Kidney glomerular epithelial cell (primary cell): ENCODE data around the gene CRISPLD2.

Source experiments
- DNase-seq: peaks from one replicate; lab custom pipeline; 2025; lab: John Stamatoyannopoulos, UW

CRISPLD2 gene

GRCh38 chr16:84800158-84800978 lies 19.4 kb upstream of the CRISPLD2 start:
- DNase-seq = no peak

- no peak for DNase-seq
Measured at GRCh38 chr16:84803146-84803545, 16.6 kb upstream of the CRISPLD2 start.

GRCh38 chr16:84804326-84804725 lies 15.5 kb upstream of the CRISPLD2 start:
- DNase-seq = no peak

GRCh38 chr16:84806256-84806889 lies 13.4 kb upstream of the CRISPLD2 start:
- DNase-seq = no peak

- DNase-seq = no peak
Measured at GRCh38 chr16:84806890-84807258, 12.9 kb upstream of the CRISPLD2 start.

- DNase-seq = no peak
Measured at GRCh38 chr16:84807776-84808175, 12.0 kb upstream of the CRISPLD2 start.

GRCh38 chr16:84808826-84809225 lies 11.0 kb upstream of the CRISPLD2 start:
- DNase-seq = no peak

GRCh38 chr16:84810518-84811273 lies 9.1 kb upstream of the CRISPLD2 start:
- DNase-seq = no peak

- DNase-seq = no peak
Measured at GRCh38 chr16:84811529-84811928, 8.3 kb upstream of the CRISPLD2 start.

- no peak for DNase-seq
Measured at GRCh38 chr16:84813141-84813934, 6.4 kb upstream of the CRISPLD2 start.

GRCh38 chr16:84815462-84815861 lies 4.3 kb upstream of the CRISPLD2 start:
- no peak for DNase-seq

GRCh38 chr16:84816023-84816422 lies 3.8 kb upstream of the CRISPLD2 start:
- DNase-seq = no peak

GRCh38 chr16:84816485-84816884 lies 3.3 kb upstream of the CRISPLD2 start:
- no peak for DNase-seq

GRCh38 chr16:84817206-84817605 lies 2.6 kb upstream of the CRISPLD2 start:
- no peak for DNase-seq

- DNase-seq = no peak
Measured at GRCh38 chr16:84817613-84818012, 2.2 kb upstream of the CRISPLD2 start.

GRCh38 chr16:84818133-84818532 lies 1.7 kb upstream of the CRISPLD2 start:
- no peak for DNase-seq

GRCh38 chr16:84818989-84819643 lies 669 bp upstream of the CRISPLD2 start:
- DNase-seq = no peak

- no peak for DNase-seq
Measured at GRCh38 chr16:84820305-84820684, 510 bp downstream of the CRISPLD2 start.

GRCh38 chr16:84820771-84821170 lies 986 bp downstream of the CRISPLD2 start:
- DNase-seq = no peak

- DNase-seq = no peak
Measured at GRCh38 chr16:84821179-84821578, 1.4 kb downstream of the CRISPLD2 start.
